ENCODE measurements around the gene ABTB2.

- TF ChIP-seq PATZ1 (CRISPR knock-in tag; IDR thresholded peaks at IDR 0.05; ENCODE audit: borderline replicate concordance) (no peak), RARB (CRISPR knock-in tag; IDR thresholded peaks at IDR 0.05) (no peak), CSDC2 (CRISPR knock-in tag; IDR thresholded peaks at IDR 0.05) (no peak), ZFP3 (CRISPR knock-in tag; IDR thresholded peaks at IDR 0.05) (no peak), POU6F1 (CRISPR knock-in tag; IDR thresholded peaks at IDR 0.05; ENCODE audit: borderline replicate concordance, low read depth) (no peak), ESRRG (CRISPR knock-in tag; IDR thresholded peaks at IDR 0.05) (no peak), ZNF565 (CRISPR knock-in tag; conservative IDR thresholded peaks at IDR 0.05; ENCODE audit: low read depth) (no peak), BACH2 (CRISPR knock-in tag; IDR thresholded peaks at IDR 0.05; ENCODE audit: borderline replicate concordance) (no peak)
- TF ChIP-seq, protein P1, sequence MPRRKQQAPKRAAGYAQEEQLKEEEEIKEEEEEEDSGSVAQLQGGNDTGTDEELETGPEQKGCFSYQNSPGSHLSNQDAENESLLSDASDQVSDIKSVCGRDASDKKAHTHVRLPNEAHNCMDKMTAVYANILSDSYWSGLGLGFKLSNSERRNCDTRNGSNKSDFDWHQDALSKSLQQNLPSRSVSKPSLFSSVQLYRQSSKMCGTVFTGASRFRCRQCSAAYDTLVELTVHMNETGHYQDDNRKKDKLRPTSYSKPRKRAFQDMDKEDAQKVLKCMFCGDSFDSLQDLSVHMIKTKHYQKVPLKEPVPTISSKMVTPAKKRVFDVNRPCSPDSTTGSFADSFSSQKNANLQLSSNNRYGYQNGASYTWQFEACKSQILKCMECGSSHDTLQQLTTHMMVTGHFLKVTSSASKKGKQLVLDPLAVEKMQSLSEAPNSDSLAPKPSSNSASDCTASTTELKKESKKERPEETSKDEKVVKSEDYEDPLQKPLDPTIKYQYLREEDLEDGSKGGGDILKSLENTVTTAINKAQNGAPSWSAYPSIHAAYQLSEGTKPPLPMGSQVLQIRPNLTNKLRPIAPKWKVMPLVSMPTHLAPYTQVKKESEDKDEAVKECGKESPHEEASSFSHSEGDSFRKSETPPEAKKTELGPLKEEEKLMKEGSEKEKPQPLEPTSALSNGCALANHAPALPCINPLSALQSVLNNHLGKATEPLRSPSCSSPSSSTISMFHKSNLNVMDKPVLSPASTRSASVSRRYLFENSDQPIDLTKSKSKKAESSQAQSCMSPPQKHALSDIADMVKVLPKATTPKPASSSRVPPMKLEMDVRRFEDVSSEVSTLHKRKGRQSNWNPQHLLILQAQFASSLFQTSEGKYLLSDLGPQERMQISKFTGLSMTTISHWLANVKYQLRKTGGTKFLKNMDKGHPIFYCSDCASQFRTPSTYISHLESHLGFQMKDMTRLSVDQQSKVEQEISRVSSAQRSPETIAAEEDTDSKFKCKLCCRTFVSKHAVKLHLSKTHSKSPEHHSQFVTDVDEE (CRISPR knock-in tag; IDR thresholded peaks at IDR 0.05), result no peak
Observed at GRCh38 chr11:34259087-34259486, 98.7 kb downstream of the ABTB2 start.

Measured in SK-N-SH treated with all-trans-retinoic acid at 6 μM for 48 hours (cell line).